Heart left ventricle (tissue), 16 donors: Measurements from ENCODE around the gene PTPRM. TPM values are rescaled to one million over a fixed set of nuclear protein-coding genes. Genes with fewer than 3 reads are reported as not detected.

ENCODE experiments used
- ATAC-seq, 4 donors: fragments of 200-7000 bp; cut with Tn5 transposase; one replicate each; pipeline ENCODE4 v1.9.1; 2020 to 2022; ENCODE audit warnings: moderate library complexity in 4 of 4, mild to moderate bottlenecking in 3 of 4, moderate number of reproducible peaks in 1 of 4
- DNase-seq, 5 donors: peaks; one replicate each; pipeline ENCODE4 v3.0.0-alpha.2; 2020
- H3K27ac ChIP-seq, 12 donors: fragments of 200-600 bp; sonication (generic) in 4 of 12; one replicate each; pipeline versions ENCODE4 v1.5.0 to v1.8.0; 2016 to 2022; ENCODE audit warnings: mild to moderate bottlenecking in 2 of 12
- H3K27me3 ChIP-seq, 9 donors: fragments of 200-600 bp; sonication (generic) in 2 of 9; one replicate each; pipeline versions ENCODE4 v1.5.1 to v1.8.0; 2016 to 2022; ENCODE audit warnings: mild to moderate bottlenecking in 3 of 9
- H3K36me3 ChIP-seq, 9 donors: fragments of 200-600 bp; sonication (generic) in 2 of 9; one replicate each; pipeline versions ENCODE4 v1.5.0 to v1.8.0; 2018 to 2022; ENCODE audit warnings: mild to moderate bottlenecking in 2 of 9
- H3K4me1 ChIP-seq, 12 donors: fragments of 200-600 bp; sonication (generic) in 4 of 12; one replicate each; pipeline versions ENCODE4 v1.5.0 to v1.8.0; 2016 to 2022; ENCODE audit warnings: mild to moderate bottlenecking in 3 of 12
- H3K4me3 ChIP-seq, 12 donors: fragments of 200-600 bp; sonication (generic) in 4 of 12; one replicate each; pipeline versions ENCODE4 v1.5.0 to v1.8.0; 2017 to 2022; ENCODE audit warnings: mild to moderate bottlenecking in 9 of 12, moderate library complexity in 4 of 12
- H3K9me3 ChIP-seq, 12 donors: fragments of 200-600 bp; sonication (generic) in 4 of 12; one replicate each; pipeline versions ENCODE4 v1.5.0 to v1.8.0; 2016 to 2022; ENCODE audit warnings: mild to moderate bottlenecking in 1 of 12
- POLR2A ChIP-seq, 2 donors: fragments of 450-650 bp; IDR thresholded peaks; one replicate each; pipeline ENCODE4 v1.6.1; 2017; ENCODE audit warnings: antibody characterized with exemption in 2 of 2, mild to moderate bottlenecking in 2 of 2, moderate library complexity in 2 of 2
- WGBS, 4 donors: extraction: QIAGEN DNeasy Blood & Tissue Kit in 2 of 4; methylation state at CpG; one replicate each; pipeline versions ENCODE4 v1.1.5 to v1.1.7; 2013 to 2018; 5-methylcytosine and 5-hydroxymethylcytosine counted together
- intact Hi-C, 10 donors: fragments of 100-400 bp; cut with DNase I; formaldehyde crosslinking; loops; one replicate each; pipeline versions ENCODE4 v1.11.1 to v1.14.2; 2022
- polyA plus RNA-seq, 2 donors: library from polyadenylated mRNA; stranded (reverse); fragments of 200-250 nt; gene quantifications; one replicate each; pipeline ENCODE4 v1.2.3, GENCODE V29; 2013
- total RNA-seq, 9 donors: library from RNA; depleted of rRNA in 2 of 9; stranded (reverse); fragments of >200 nt in 2 of 9; fragmentation: NEBNext Ultra II Directional in 3 of 9; extraction: Animal tissue kit (Norgen Biotek cat#: 25700) in 3 of 9; gene quantifications; one replicate each; pipeline versions ENCODE4 v1.1.0 to v1.2.4, GENCODE V29; 2016 to 2023
- TF ChIP-seq, protein P1 (sequence below), 12 donors: fragments of 200-600 bp; sonication (generic) in 4 of 12; IDR thresholded peaks; one replicate each; pipeline versions ENCODE4 v1.5.0 to v1.8.0; 2018 to 2022; ENCODE audit warnings: antibody characterized with exemption in 12 of 12, mild to moderate bottlenecking in 5 of 12
- donor health status: ischemic (EF 13 %, LVEDD 7.1; RV severe dilation, severe dysfunction).
- donor health status: healthy with polysubstance abuse.
- donor health status: DM: no; HTN: yes; CAD: no.
- donor health status: DM: no; HTN: no; CAD: no.
- donor health status: ischemic (EF 25% LVEDD 6.9; RV normal size, moderate dysfunction).
- donor health status: ischemic (EF 25% LVEDD 5.7; RV mildly dilated, moderate dysfunction).
- donor health status: healthy.
- donor health status: DM: yes; HTN: yes; CAD: no.
- donor health status: ischemic (EF 35%, LVEDD 5.7; RV mildly dilated, moderate dysfunction).
- donor health status: nonischemic (EF 11% LVEDD 7.7; RV severe dilation, severe dysfunction).
- donor health status: DM: yes; HTN: yes; CAD: no.
- donor health status: PGD.
- donor health status: ischemic (EF 29% LVEDD 5.4; RV normal size, mild dysfunction).
- donor health status: nonischemic (EF 23%, LVEDD 6.1; RV moderate dilation, normal function).

PTPRM gene
- total and polyA plus RNA-seq, 11 donors = 93.8 to 186 (median 123) TPM

DNA sequence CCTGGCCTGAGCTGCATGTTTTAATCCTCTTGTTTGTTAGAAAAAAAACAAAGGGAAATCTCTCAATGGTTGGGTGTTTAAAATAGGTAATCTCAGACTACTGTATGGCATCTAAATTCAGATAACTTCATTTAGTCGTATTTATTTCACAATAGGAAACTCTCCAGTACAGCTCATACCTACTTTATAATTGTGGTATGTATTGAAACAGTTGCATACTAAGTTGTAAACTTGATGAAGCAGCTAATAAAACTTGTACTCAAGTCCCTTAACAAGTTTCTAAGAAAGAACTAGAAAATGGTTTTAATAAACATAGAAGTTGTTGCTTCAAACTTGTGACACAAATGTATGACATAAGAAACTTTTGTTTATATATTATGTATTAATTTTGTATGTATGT, 334.5 kb downstream of the PTPRM start:
- ATAC-seq = no peak
- intact Hi-C loops = no loop called here

DNA sequence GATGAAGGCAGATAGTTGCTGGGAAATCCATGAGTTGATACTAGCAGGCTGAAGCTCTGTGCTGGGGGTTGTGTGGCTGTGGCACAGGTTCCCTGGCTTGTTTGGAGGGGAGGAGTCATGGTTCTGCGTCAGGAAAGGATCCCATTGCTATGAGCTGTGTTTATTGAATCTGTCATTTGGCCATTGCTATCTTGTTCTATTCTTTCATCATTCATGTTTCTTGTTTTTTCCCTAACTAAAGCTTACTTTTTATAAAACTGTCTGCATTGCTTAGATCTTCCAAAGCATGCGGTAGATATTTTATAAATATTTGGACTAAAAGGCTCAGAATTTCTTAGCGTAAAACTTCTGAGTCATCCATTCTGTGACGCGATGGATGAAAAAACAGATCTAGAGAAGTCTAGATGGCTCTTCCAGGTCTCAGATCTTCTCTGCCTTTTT, 335.3 kb downstream of the PTPRM start:
- Histone ChIP-seq H3K4me1 (peaks cover 0 to 49% (median 23%) of the 10 kb centered on the region in 12 donors), H3K9me3 (no peaks in the 10 kb centered on the region), H3K4me3 (no peak overlapping the region), H3K27ac (peak overlapping the region in 1 of 12 donors; percentile 65), H3K27me3 (no peaks in the 10 kb centered on the region), H3K36me3 (peaks cover 0 to 9% (median 0%) of the 10 kb centered on the region in 9 donors)
- peak in 1 of 5 donors; percentile 53 for DNase-seq
- TF ChIP-seq POLR2A (IDR thresholded peaks at IDR 0.05) = no peak
- TF ChIP-seq, protein P1, sequence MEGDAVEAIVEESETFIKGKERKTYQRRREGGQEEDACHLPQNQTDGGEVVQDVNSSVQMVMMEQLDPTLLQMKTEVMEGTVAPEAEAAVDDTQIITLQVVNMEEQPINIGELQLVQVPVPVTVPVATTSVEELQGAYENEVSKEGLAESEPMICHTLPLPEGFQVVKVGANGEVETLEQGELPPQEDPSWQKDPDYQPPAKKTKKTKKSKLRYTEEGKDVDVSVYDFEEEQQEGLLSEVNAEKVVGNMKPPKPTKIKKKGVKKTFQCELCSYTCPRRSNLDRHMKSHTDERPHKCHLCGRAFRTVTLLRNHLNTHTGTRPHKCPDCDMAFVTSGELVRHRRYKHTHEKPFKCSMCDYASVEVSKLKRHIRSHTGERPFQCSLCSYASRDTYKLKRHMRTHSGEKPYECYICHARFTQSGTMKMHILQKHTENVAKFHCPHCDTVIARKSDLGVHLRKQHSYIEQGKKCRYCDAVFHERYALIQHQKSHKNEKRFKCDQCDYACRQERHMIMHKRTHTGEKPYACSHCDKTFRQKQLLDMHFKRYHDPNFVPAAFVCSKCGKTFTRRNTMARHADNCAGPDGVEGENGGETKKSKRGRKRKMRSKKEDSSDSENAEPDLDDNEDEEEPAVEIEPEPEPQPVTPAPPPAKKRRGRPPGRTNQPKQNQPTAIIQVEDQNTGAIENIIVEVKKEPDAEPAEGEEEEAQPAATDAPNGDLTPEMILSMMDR (IDR thresholded peaks at IDR 0.05) = no peak
- ATAC-seq = peak; percentile 59 to 92 (median 88)
- intact Hi-C loops = no loop called here
- WGBS, 4 donors = 80 to 85% (median 82%) methylated on average over 5 of the region's 5 CpGs

More for the DNA sequence above, 334.5 kb downstream of the PTPRM start:
- Histone ChIP-seq H3K4me3 (no peak overlapping the region), H3K4me1 (peaks cover 0 to 57% (median 31%) of the 10 kb centered on the region in 12 donors), H3K27ac (peak overlapping the region in 1 of 12 donors; percentile 65), H3K27me3 (no peaks in the 10 kb centered on the region), H3K9me3 (no peaks in the 10 kb centered on the region), H3K36me3 (peaks cover 0 to 3% (median 0%) of the 10 kb centered on the region in 9 donors)
- 50 to 80% (median 57%) methylated on average over 1 of the region's 1 CpG for WGBS, 4 donors
- TF ChIP-seq POLR2A (IDR thresholded peaks at IDR 0.05) = no peak
- TF ChIP-seq, protein P1 (IDR thresholded peaks at IDR 0.05) = no peak
- DNase-seq = no peak

DNA sequence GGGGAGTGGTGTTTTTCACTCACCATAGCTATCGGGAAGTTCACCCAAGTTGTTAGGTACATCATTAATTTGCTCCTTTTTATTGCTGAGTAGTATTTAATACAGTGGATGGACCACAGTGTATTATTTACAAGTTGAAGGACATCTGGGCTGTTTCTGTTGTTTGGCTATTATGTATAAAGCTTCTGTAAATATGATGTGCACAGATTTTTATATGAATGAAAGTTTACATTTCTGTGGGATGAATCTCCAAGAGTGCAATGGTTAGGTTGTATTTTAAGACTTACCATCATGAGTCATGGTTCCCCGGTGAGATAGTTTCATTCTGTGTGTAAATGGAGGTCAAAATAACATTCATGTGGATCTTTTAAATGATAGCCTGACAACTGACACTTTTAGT, 337.4 kb downstream of the PTPRM start:
- H3K4me1 ChIP-seq = peaks cover 0 to 39% (median 12%) of the 10 kb centered on the region in 12 donors
- no peaks in the 10 kb centered on the region for H3K9me3 ChIP-seq
- WGBS, 4 donors = 90 to 94% (median 92%) methylated on average over 2 of the region's 2 CpGs
- H3K27ac ChIP-seq = peak overlapping the region in 1 of 12 donors; percentile 65
- DNase-seq = no peak
- TF ChIP-seq, protein P1 (IDR thresholded peaks at IDR 0.05) = no peak
- no peak for TF ChIP-seq POLR2A (IDR thresholded peaks at IDR 0.05)
- intact Hi-C loops = no loop called here
- no peak for ATAC-seq
- H3K36me3 ChIP-seq = peaks cover 0 to 9% (median 0%) of the 10 kb centered on the region in 9 donors
- H3K4me3 ChIP-seq = no peak overlapping the region
- no peaks in the 10 kb centered on the region for H3K27me3 ChIP-seq

DNA sequence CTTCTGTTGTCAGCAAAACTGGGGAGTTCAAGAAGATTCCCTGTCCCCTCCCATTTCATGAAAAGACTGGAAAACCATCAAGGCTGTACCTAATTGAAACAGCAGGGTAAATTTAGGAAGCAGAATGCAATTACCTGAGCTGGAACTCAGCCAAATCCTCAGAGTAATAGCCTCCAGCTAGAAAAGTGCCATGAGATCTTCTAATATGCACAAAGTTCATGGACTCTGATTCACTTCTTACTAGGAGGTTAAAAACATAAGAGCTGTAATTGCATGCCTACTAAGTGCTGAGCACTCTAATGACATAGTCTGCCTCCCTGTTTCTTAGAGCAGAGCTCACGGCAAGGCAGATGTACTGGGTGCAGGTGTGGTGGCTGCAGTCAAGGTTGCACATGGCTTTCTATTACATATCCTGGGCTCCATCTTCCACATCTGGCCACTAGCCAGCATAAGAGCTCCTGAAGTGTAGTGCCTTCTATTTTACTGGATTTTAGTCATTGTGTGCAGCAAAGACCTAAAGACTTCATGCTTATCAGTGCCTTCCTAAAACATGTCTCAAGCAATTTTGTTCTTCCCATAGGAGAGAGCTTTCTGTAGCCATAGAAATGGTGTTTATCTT, 341.7 kb downstream of the PTPRM start:
- intact Hi-C loops = no loop called here
- WGBS, 4 donors = 80 to 100% (median 90%) methylated on average over 1 of the region's 1 CpG
- H3K4me3 ChIP-seq = no peak overlapping the region

More for the DNA sequence above, 341.7 kb downstream of the PTPRM start:
- no peak overlapping the region for H3K27ac ChIP-seq
- H3K9me3 ChIP-seq = peaks cover 0 to 19% (median 0%) of the 10 kb centered on the region in 12 donors
- no peaks in the 10 kb centered on the region for H3K27me3 ChIP-seq
- H3K4me1 ChIP-seq = peaks cover 0 to 13% (median 0%) of the 10 kb centered on the region in 12 donors
- DNase-seq (no peak), ATAC-seq (no peak)
- peaks cover 0 to 9% (median 0%) of the 10 kb centered on the region in 9 donors for H3K36me3 ChIP-seq
- no peak for TF ChIP-seq POLR2A (IDR thresholded peaks at IDR 0.05)
- TF ChIP-seq, protein P1 (IDR thresholded peaks at IDR 0.05) = no peak
